Subcutaneous abdominal adipose tissue (tissue), 5 donors: ENCODE data around the gene FGD1.
A peak's percentile ranks its signal among the peaks of the same experiment; 100 is the strongest.

ENCODE experiments used
- H3K27ac ChIP-seq: one replicate; pipeline ENCODE4 v1.7.0; 2013; ENCODE audit warnings: low read depth, mild to moderate bottlenecking, inconsistent platforms, low read length, moderate library complexity
- H3K27me3 ChIP-seq, 5 donors: one replicate each; pipeline ENCODE4 v1.7.0; 2013; ENCODE audit warnings: low read length in 5 of 5, inconsistent platforms in 1 of 5; ENCODE audit not compliant: control insufficient read depth in 5 of 5, insufficient read depth in 4 of 5
- H3K36me3 ChIP-seq, 5 donors: one replicate each; pipeline ENCODE4 v1.7.0; 2013; ENCODE audit warnings: low read length in 5 of 5; ENCODE audit not compliant: control insufficient read depth in 5 of 5, insufficient read depth in 5 of 5
- H3K4me1 ChIP-seq, 5 donors: one replicate each; pipeline ENCODE4 v1.7.0; 2013; ENCODE audit warnings: low read length in 5 of 5, mild to moderate bottlenecking in 3 of 5, moderate library complexity in 1 of 5; ENCODE audit not compliant: control insufficient read depth in 5 of 5, insufficient read depth in 5 of 5
- H3K4me3 ChIP-seq, 5 donors: one replicate each; pipeline ENCODE4 v1.7.0; 2013; ENCODE audit warnings: low read length in 5 of 5, low read depth in 1 of 5
- H3K9ac ChIP-seq, 5 donors: one replicate each; pipeline ENCODE4 v1.7.0; 2013; ENCODE audit warnings: low read length in 5 of 5, mild to moderate bottlenecking in 4 of 5, moderate library complexity in 3 of 5
- H3K9me3 ChIP-seq, 5 donors: one replicate each; pipeline ENCODE4 v1.7.0; 2013; ENCODE audit warnings: low read length in 5 of 5; ENCODE audit not compliant: control insufficient read depth in 5 of 5
- donor health status: healthy.
- donor health status: healthy.
- donor health status: healthy.
- donor health status: healthy.
- donor health status: healthy.

Gene FGD1

GRCh38 chrX:54439960-54440871 is 55.8 kb downstream of the FGD1 start, which contains the start of gene TSR2:
TSR2 (plus strand) TSS chrX:54440404; CDS start chrX:54440422, 18 bp downstream.
- peaks cover 0 to 6% (median 0%) of the 10 kb centered on the region in 5 donors for H3K27me3 ChIP-seq
- no peaks in the 10 kb centered on the region for H3K9me3 ChIP-seq
- peak within 1 kb of the TSS; percentile 6 to 87 (median 74) for H3K9ac ChIP-seq
- peak within 1 kb of the TSS; percentile 85 to 94 (median 92) for H3K4me3 ChIP-seq
- peaks cover 0 to 17% (median 9%) of the 10 kb centered on the region in 5 donors for H3K36me3 ChIP-seq
- H3K4me1 ChIP-seq: peaks cover 2 to 26% (median 18%) of the 10 kb centered on the region in 5 donors
- no peak within 1 kb of the TSS for H3K27ac ChIP-seq

- Histone ChIP-seq H3K4me3 (no peak overlapping the region), H3K36me3 (no peaks in the 10 kb centered on the region), H3K9ac (no peak overlapping the region), H3K27me3 (no peaks in the 10 kb centered on the region), H3K9me3 (no peaks in the 10 kb centered on the region), H3K27ac (no peak overlapping the region), H3K4me1 (peaks cover 0 to 5% (median 0%) of the 10 kb centered on the region in 5 donors)
These were observed 60.9 kb downstream of the FGD1 start for GRCh38 chrX:54435121-54435520.

DNA sequence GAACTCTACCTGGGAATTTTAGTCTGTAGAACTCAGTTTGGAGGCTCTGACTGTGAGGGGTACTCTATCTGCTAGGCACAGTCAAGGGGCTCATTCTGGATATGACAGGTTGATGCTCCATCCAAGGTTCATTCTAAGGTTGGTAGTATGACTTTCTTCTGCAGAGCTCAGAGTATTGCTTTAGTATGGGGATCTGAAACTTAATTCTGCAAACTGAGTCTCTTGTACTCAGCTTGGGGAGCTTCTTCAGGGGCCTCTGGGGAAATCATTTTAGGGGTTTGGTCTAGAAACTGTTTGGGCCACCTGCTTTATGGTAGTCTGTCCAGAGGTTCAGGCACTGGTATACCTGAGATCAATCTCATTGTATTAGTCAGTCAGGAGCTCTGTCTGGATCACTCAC is 65.5 kb downstream of the FGD1 start:
- no peak overlapping the region for H3K27ac ChIP-seq
- H3K4me3 ChIP-seq: no peak overlapping the region
- H3K9me3 ChIP-seq: no peaks in the 10 kb centered on the region
- H3K27me3 ChIP-seq: peaks cover 0 to 3% (median 0%) of the 10 kb centered on the region in 5 donors
- no peaks in the 10 kb centered on the region for H3K4me1 ChIP-seq
- H3K36me3 ChIP-seq: no peaks in the 10 kb centered on the region
- H3K9ac ChIP-seq: no peak overlapping the region

GRCh38 chrX:54427837-54428424 is 68.1 kb downstream of the FGD1 start:
- Histone ChIP-seq H3K27me3 (peaks cover 0 to 3% (median 0%) of the 10 kb centered on the region in 5 donors), H3K36me3 (no peaks in the 10 kb centered on the region), H3K27ac (no peak overlapping the region), H3K9ac (no peak overlapping the region), H3K9me3 (no peaks in the 10 kb centered on the region), H3K4me1 (no peaks in the 10 kb centered on the region), H3K4me3 (no peak overlapping the region)

DNA sequence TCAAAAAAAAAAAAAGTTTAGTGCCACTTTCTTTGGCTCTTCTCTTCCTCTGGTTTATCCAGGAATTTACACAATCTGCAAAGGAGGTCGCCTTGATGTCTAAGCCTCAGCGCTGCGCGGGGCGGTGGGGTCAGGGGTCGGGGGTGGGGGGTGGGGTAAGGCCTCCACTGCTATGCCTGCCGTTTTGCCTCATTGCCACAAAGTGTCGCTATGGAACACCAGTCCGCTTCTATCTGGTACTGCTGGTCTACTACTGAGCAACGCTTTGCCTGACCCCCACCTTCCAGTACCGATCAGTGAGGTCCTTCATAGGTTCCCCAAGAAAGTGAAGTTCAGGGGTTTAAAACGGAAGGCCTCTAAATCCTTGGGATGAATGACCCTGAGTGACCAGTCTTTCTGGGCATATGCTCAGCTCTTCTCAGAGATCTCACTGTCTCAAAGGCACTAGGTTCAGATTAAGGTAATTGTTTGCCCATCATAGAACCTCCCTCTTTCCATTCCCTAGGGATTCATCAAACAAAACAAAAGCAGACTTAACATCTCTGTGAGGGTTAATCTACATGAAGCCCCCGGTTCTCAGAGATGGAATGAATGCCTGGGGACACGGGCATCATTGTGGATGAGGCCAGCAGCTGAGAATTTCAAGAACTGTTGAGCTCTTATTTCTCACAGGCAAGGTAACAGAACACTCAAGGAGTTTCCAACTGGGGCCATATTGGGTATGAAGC is 72.7 kb downstream of the FGD1 start:
- H3K4me3 ChIP-seq: no peak overlapping the region
- no peaks in the 10 kb centered on the region for H3K4me1 ChIP-seq
- H3K27ac ChIP-seq: no peak overlapping the region

GRCh38 chrX:54422168-54422567 is 73.9 kb downstream of the FGD1 start:
- Histone ChIP-seq H3K27ac (no peak overlapping the region), H3K4me1 (no peaks in the 10 kb centered on the region), H3K4me3 (no peak overlapping the region), H3K9me3 (no peaks in the 10 kb centered on the region), H3K9ac (no peak overlapping the region), H3K36me3 (no peaks in the 10 kb centered on the region), H3K27me3 (peaks cover 0 to 4% (median 0%) of the 10 kb centered on the region in 5 donors)

More for the DNA sequence above, 72.7 kb downstream of the FGD1 start:
- Histone ChIP-seq H3K36me3 (no peaks in the 10 kb centered on the region), H3K9ac (no peak overlapping the region), H3K9me3 (no peaks in the 10 kb centered on the region), H3K27me3 (peaks cover 0 to 4% (median 0%) of the 10 kb centered on the region in 5 donors)

GRCh38 chrX:54419559-54420302 is 76.3 kb downstream of the FGD1 start:
- H3K4me1 ChIP-seq: no peaks in the 10 kb centered on the region
- no peaks in the 10 kb centered on the region for H3K36me3 ChIP-seq
- H3K9ac ChIP-seq: no peak overlapping the region
- H3K9me3 ChIP-seq: peaks cover 0 to 4% (median 0%) of the 10 kb centered on the region in 5 donors
- H3K27ac ChIP-seq: no peak overlapping the region
- H3K4me3 ChIP-seq: no peak overlapping the region
- peaks cover 4 to 13% (median 5%) of the 10 kb centered on the region in 5 donors for H3K27me3 ChIP-seq

DNA sequence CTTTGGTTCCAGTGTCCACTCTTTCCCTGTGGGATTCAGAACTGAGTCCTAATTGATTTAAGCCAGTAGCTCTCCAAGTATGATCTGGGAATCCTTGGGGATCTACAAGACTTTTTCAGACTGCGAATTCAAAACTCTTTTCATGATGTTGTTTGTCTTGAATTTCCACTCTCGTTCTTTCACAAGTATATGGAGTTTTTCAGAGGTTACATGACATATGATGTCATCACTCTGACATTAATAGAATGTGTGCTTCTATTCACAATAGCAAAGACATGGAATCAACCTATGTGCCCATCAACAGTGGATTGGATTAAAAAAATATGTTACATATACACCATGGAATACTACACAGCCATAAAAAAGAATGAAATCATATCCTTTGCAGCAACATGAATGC is 79.1 kb downstream of the FGD1 start:
- peaks cover 0 to 4% (median 0%) of the 10 kb centered on the region in 5 donors for H3K9me3 ChIP-seq
- H3K36me3 ChIP-seq: no peaks in the 10 kb centered on the region
- no peak overlapping the region for H3K4me3 ChIP-seq
- H3K27ac ChIP-seq: no peak overlapping the region
- H3K4me1 ChIP-seq: no peaks in the 10 kb centered on the region
- H3K27me3 ChIP-seq: peaks cover 4 to 13% (median 5%) of the 10 kb centered on the region in 5 donors
- H3K9ac ChIP-seq: no peak overlapping the region

GRCh38 chrX:54415534-54416350 is 80.3 kb downstream of the FGD1 start:
- Histone ChIP-seq H3K9ac (no peak overlapping the region), H3K36me3 (no peaks in the 10 kb centered on the region), H3K27ac (no peak overlapping the region), H3K4me3 (no peak overlapping the region), H3K4me1 (no peaks in the 10 kb centered on the region), H3K27me3 (peaks cover 4 to 13% (median 5%) of the 10 kb centered on the region in 5 donors), H3K9me3 (peaks cover 0 to 4% (median 0%) of the 10 kb centered on the region in 5 donors)
